Activated naive CD8-positive, alpha-beta T cell (primary cell): ENCODE results near the gene CPB1.

Experiments used
- H3K27ac Mint-ChIP-seq: one replicate; pipeline ENCODE4 v1.8.0; 2021; ENCODE audit warnings: mixed read lengths
- H3K27me3 Mint-ChIP-seq: one replicate; pipeline ENCODE4 v1.8.0; 2021; ENCODE audit warnings: mixed read lengths
- H3K36me3 Mint-ChIP-seq: one replicate; pipeline ENCODE4 v1.8.0; 2021; ENCODE audit warnings: mixed read lengths
- H3K4me1 Mint-ChIP-seq: one replicate; pipeline ENCODE4 v1.8.0; 2021; ENCODE audit warnings: low read depth, mixed read lengths
- H3K4me3 Mint-ChIP-seq: one replicate; pipeline ENCODE4 v1.8.0; 2021; ENCODE audit warnings: mild to moderate bottlenecking, mixed read lengths
- H3K9me3 Mint-ChIP-seq: one replicate; pipeline ENCODE4 v1.8.0; 2021; ENCODE audit warnings: low read depth, mixed read lengths

Gene CPB1

GRCh38 chr3:148884261-148884660 is 56.6 kb downstream of the CPB1 start:
- Mint-ChIP-seq H3K27me3 (peaks cover 7% of the 10 kb centered on the region), H3K9me3 (no peaks in the 10 kb centered on the region), H3K36me3 (no peaks in the 10 kb centered on the region), H3K4me1 (no peaks in the 10 kb centered on the region), H3K27ac (no peak overlapping the region), H3K4me3 (no peak overlapping the region)

DNA sequence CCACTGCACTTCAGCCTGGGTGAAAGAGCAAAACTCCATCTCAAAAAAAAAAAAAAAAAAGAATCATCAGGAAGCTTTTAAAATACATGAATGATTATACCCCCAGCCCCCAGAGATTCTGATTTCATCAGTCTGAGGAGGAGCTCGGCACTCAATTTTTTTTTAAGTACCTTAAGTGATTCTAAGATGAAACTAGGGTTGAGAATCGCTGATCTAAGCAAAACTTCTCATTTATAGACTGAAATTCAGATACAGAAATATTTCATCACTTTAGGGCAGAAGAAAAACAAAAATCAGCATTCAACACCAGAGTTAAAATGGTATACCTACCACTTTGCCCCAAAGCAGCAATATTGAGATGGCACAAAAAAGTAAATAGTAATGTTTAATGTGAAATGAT is 62.2 kb downstream of the CPB1 start:
- no peaks in the 10 kb centered on the region for H3K4me1 Mint-ChIP-seq
- H3K27ac Mint-ChIP-seq: no peak overlapping the region
- H3K27me3 Mint-ChIP-seq: peaks cover 9% of the 10 kb centered on the region
- no peaks in the 10 kb centered on the region for H3K36me3 Mint-ChIP-seq
- H3K9me3 Mint-ChIP-seq: peaks cover 4% of the 10 kb centered on the region
- no peak overlapping the region for H3K4me3 Mint-ChIP-seq

DNA sequence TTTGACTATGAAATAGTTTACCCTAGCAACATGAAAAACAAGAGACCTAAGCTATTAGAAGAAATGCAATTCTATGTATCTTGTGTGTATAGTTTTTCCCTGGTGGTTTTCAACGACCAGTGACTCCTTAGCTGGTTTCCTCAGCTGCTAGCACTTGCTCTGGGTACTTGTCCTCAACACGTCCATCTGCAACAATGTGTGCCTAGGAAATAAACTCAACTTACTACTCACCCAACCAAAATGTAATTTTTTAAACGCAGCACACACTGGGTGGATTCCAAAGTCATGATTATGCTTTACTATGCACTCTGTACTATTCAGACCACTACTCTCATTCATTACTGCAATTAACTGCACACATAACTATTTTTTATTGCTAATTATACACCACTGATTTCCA is 68.5 kb downstream of the CPB1 start:
- Mint-ChIP-seq H3K4me3 (no peak overlapping the region), H3K9me3 (peaks cover 4% of the 10 kb centered on the region), H3K27me3 (peaks cover 3% of the 10 kb centered on the region), H3K27ac (no peak overlapping the region), H3K36me3 (no peaks in the 10 kb centered on the region), H3K4me1 (no peaks in the 10 kb centered on the region)

DNA sequence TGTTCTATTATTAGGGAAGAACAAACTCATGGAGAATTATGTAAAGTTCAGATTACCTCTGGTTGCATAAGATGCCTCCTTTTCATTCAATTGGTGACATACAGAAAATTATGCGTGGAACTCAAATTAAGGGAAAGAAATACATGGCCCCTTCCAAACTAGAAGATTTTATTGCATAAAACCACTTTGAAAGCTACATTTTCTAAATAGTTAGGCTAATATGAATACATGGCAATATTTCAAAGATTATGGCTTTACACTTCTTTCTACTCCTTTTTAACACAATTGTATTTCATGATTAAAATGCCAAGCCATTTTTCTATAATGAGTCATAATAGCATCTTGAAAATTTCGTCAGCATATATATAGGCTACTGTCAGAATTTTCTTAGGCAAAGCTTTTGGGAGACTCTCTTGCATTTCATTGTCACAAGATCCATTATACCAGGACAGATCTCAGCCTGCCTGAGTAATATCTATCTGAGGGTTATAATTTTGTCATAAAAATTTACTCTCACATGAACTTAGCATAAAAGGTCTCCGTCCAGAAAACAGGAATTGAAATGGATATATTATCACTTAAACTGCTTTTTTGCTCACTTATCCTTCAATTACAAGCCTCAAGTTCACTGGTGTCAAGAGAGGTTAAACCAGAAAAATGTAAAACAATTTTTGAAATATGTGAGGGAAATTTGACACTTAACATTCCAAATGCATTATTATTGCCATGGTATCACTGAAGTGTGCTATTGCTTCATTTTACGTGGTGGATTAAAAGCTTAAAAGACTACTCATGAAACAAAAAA is 74.6 kb downstream of the CPB1 start:
- H3K9me3 Mint-ChIP-seq: no peaks in the 10 kb centered on the region
- H3K27me3 Mint-ChIP-seq: peaks cover 11% of the 10 kb centered on the region
- no peak overlapping the region for H3K27ac Mint-ChIP-seq
- H3K4me1 Mint-ChIP-seq: no peaks in the 10 kb centered on the region
- no peaks in the 10 kb centered on the region for H3K36me3 Mint-ChIP-seq
- H3K4me3 Mint-ChIP-seq: no peak overlapping the region

DNA sequence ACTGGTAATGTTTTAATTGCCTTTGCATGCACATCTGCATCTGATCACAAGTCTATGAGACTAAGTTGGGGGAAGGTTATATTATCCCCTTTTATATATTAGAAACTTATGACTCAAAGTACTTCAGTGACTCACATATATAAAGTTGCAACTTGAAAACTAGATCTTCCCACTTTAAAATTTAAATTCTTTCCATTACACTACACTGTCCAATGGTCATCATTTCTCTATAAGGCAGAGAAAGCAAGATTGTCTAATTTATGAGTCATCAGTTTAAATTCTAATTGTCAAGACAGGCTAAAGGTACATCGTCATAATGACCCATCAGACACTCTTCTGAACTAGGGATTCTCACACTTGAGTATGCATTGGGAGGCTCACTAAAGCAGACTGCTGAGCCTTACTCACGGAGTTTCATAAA is 75.4 kb downstream of the CPB1 start:
- no peaks in the 10 kb centered on the region for H3K36me3 Mint-ChIP-seq
- no peak overlapping the region for H3K4me3 Mint-ChIP-seq
- H3K4me1 Mint-ChIP-seq: no peaks in the 10 kb centered on the region
- H3K9me3 Mint-ChIP-seq: no peaks in the 10 kb centered on the region
- peaks cover 12% of the 10 kb centered on the region for H3K27me3 Mint-ChIP-seq
- H3K27ac Mint-ChIP-seq: no peak overlapping the region

GRCh38 chr3:148903941-148904340 is 76.3 kb downstream of the CPB1 start:
- Mint-ChIP-seq H3K9me3 (no peaks in the 10 kb centered on the region), H3K27ac (no peak overlapping the region), H3K4me3 (no peak overlapping the region), H3K27me3 (peaks cover 14% of the 10 kb centered on the region), H3K36me3 (no peaks in the 10 kb centered on the region), H3K4me1 (no peaks in the 10 kb centered on the region)

GRCh38 chr3:148906667-148907066 is 79.1 kb downstream of the CPB1 start:
- Mint-ChIP-seq H3K4me1 (no peaks in the 10 kb centered on the region), H3K27me3 (peaks cover 19% of the 10 kb centered on the region), H3K27ac (no peak overlapping the region), H3K9me3 (no peaks in the 10 kb centered on the region), H3K36me3 (no peaks in the 10 kb centered on the region), H3K4me3 (no peak overlapping the region)
